ENCODE results near the gene ZNF350.

DNA sequence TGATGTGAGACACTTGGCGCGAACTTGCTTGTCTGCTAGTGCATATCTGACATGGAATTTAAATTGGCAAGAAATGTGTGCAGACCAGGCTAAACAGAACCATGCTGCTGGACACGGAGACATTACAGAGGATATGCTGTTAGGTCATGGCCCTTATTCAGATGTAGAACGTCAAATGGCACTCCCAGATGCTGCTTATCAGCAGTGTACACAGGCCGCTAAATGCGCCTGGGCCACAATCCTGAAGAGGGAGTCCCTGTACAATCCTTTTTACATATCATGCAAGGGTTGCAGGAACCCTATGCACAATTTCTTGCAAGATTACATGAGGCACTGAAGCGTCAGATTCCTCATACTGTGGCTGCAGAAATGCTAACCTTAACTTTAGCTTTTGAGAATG is 9.3 kb downstream of the ZNF350 start:
- TF ChIP-seq CTCF (conservative IDR thresholded peaks at IDR 0.05 in 1 of 2, IDR thresholded peaks at IDR 0.05 in 1 of 2; ENCODE audit: extremely low read depth in 1 of 2, insufficient read depth in 1 of 2, low read depth in 1 of 2, low read length in 2 of 2) (no peak), EZH2 (IDR thresholded peaks at IDR 0.05; ENCODE audit: borderline replicate concordance, low read length) (no peak)

All from mammary epithelial cell (primary cell).